ENCODE data around the gene DNAJB13.

DNAJB13 gene

GRCh38 chr11:73965076-73965763 is 14.4 kb downstream of the DNAJB13 start:
- H3K4me3 ChIP-seq (ENCODE audit: insufficient read depth, low read depth, low read length): no peak overlapping the region
- WGBS, 2 experiments: 81 to 84% methylated on average over 10 of the region's 10 CpGs
- H3K36me3 ChIP-seq (ENCODE audit: control insufficient read depth, insufficient read depth, low read length): no peaks in the 10 kb centered on the region
- H3K9me3 ChIP-seq (ENCODE audit: control insufficient read depth, low read length): no peaks in the 10 kb centered on the region
- peaks cover 6% of the 10 kb centered on the region for H3K4me1 ChIP-seq (ENCODE audit: control insufficient read depth, insufficient read depth, low read length)
- H3K27ac ChIP-seq (ENCODE audit: insufficient read depth, low read depth, low read length, poor library complexity, severe bottlenecking): no peak overlapping the region
- H3K27me3 ChIP-seq (ENCODE audit: control insufficient read depth, insufficient read depth, low read length, poor library complexity, severe bottlenecking): no peaks in the 10 kb centered on the region

- Histone ChIP-seq H3K4me3 (ENCODE audit: insufficient read depth, low read depth, low read length) (no peak overlapping the region), H3K36me3 (ENCODE audit: control insufficient read depth, insufficient read depth, low read length) (no peaks in the 10 kb centered on the region), H3K4me1 (ENCODE audit: control insufficient read depth, insufficient read depth, low read length) (peaks cover 6% of the 10 kb centered on the region), H3K9me3 (ENCODE audit: control insufficient read depth, low read length) (no peaks in the 10 kb centered on the region), H3K27me3 (ENCODE audit: control insufficient read depth, insufficient read depth, low read length, poor library complexity, severe bottlenecking) (no peaks in the 10 kb centered on the region), H3K27ac (ENCODE audit: insufficient read depth, low read depth, low read length, poor library complexity, severe bottlenecking) (no peak overlapping the region)
- WGBS, 2 experiments: 85 to 90% methylated on average over 2 of the region's 2 CpGs
Observed at GRCh38 chr11:73965764-73966121, 14.9 kb downstream of the DNAJB13 start.

GRCh38 chr11:73968356-73968966 is 17.6 kb downstream of the DNAJB13 start:
- no peak overlapping the region for H3K27ac ChIP-seq (ENCODE audit: insufficient read depth, low read depth, low read length, poor library complexity, severe bottlenecking)
- no peaks in the 10 kb centered on the region for H3K9me3 ChIP-seq (ENCODE audit: control insufficient read depth, low read length)
- WGBS, 2 experiments: 86 to 87% methylated on average over 15 of the region's 15 CpGs

GRCh38 chr11:73969091-73969490 is 18.3 kb downstream of the DNAJB13 start:
- WGBS, 2 experiments: 83 to 97% methylated on average over 2 of the region's 2 CpGs
- Histone ChIP-seq H3K36me3 (ENCODE audit: control insufficient read depth, insufficient read depth, low read length) (no peaks in the 10 kb centered on the region), H3K4me3 (ENCODE audit: insufficient read depth, low read depth, low read length) (no peak overlapping the region), H3K9me3 (ENCODE audit: control insufficient read depth, low read length) (no peaks in the 10 kb centered on the region), H3K27me3 (ENCODE audit: control insufficient read depth, insufficient read depth, low read length, poor library complexity, severe bottlenecking) (no peaks in the 10 kb centered on the region), H3K4me1 (ENCODE audit: control insufficient read depth, insufficient read depth, low read length) (peaks cover 6% of the 10 kb centered on the region), H3K27ac (ENCODE audit: insufficient read depth, low read depth, low read length, poor library complexity, severe bottlenecking) (no peak overlapping the region)

More at GRCh38 chr11:73968356-73968966, 17.6 kb downstream of the DNAJB13 start:
- H3K36me3 ChIP-seq (ENCODE audit: control insufficient read depth, insufficient read depth, low read length): no peaks in the 10 kb centered on the region
- no peak overlapping the region for H3K4me3 ChIP-seq (ENCODE audit: insufficient read depth, low read depth, low read length)
- H3K4me1 ChIP-seq (ENCODE audit: control insufficient read depth, insufficient read depth, low read length): peaks cover 6% of the 10 kb centered on the region
- no peaks in the 10 kb centered on the region for H3K27me3 ChIP-seq (ENCODE audit: control insufficient read depth, insufficient read depth, low read length, poor library complexity, severe bottlenecking)

GRCh38 chr11:73969991-73970800 is 19.4 kb downstream of the DNAJB13 start:
- Histone ChIP-seq H3K27me3 (ENCODE audit: control insufficient read depth, insufficient read depth, low read length, poor library complexity, severe bottlenecking) (no peaks in the 10 kb centered on the region), H3K36me3 (ENCODE audit: control insufficient read depth, insufficient read depth, low read length) (peaks cover under 1% of the 10 kb centered on the region), H3K4me3 (ENCODE audit: insufficient read depth, low read depth, low read length) (no peak overlapping the region), H3K9me3 (ENCODE audit: control insufficient read depth, low read length) (no peaks in the 10 kb centered on the region), H3K27ac (ENCODE audit: insufficient read depth, low read depth, low read length, poor library complexity, severe bottlenecking) (no peak overlapping the region), H3K4me1 (ENCODE audit: control insufficient read depth, insufficient read depth, low read length) (no peaks in the 10 kb centered on the region)
- 87 to 89% methylated on average over 13 of the region's 13 CpGs for WGBS, 2 experiments

GRCh38 chr11:73971175-73971719 is 20.4 kb downstream of the DNAJB13 start:
- H3K9me3 ChIP-seq (ENCODE audit: control insufficient read depth, low read length): no peaks in the 10 kb centered on the region
- no peaks in the 10 kb centered on the region for H3K4me1 ChIP-seq (ENCODE audit: control insufficient read depth, insufficient read depth, low read length)
- no peak overlapping the region for H3K4me3 ChIP-seq (ENCODE audit: insufficient read depth, low read depth, low read length)
- H3K36me3 ChIP-seq (ENCODE audit: control insufficient read depth, insufficient read depth, low read length): peaks cover 11% of the 10 kb centered on the region
- no peak overlapping the region for H3K27ac ChIP-seq (ENCODE audit: insufficient read depth, low read depth, low read length, poor library complexity, severe bottlenecking)
- 90 to 91% methylated on average over 6 of the region's 6 CpGs for WGBS, 2 experiments
- H3K27me3 ChIP-seq (ENCODE audit: control insufficient read depth, insufficient read depth, low read length, poor library complexity, severe bottlenecking): no peaks in the 10 kb centered on the region

- 88 to 100% methylated on average over 1 of the region's 1 CpG for WGBS, 2 experiments
- H3K4me3 ChIP-seq (ENCODE audit: insufficient read depth, low read depth, low read length): no peak overlapping the region
Observed at GRCh38 chr11:73972187-73972586, 21.4 kb downstream of the DNAJB13 start.

GRCh38 chr11:73972620-73973449 is 22.0 kb downstream of the DNAJB13 start:
- Histone ChIP-seq H3K27ac (ENCODE audit: insufficient read depth, low read depth, low read length, poor library complexity, severe bottlenecking) (no peak overlapping the region), H3K36me3 (ENCODE audit: control insufficient read depth, insufficient read depth, low read length) (peaks cover 27% of the 10 kb centered on the region), H3K4me1 (ENCODE audit: control insufficient read depth, insufficient read depth, low read length) (no peaks in the 10 kb centered on the region), H3K27me3 (ENCODE audit: control insufficient read depth, insufficient read depth, low read length, poor library complexity, severe bottlenecking) (no peaks in the 10 kb centered on the region), H3K4me3 (ENCODE audit: insufficient read depth, low read depth, low read length) (no peak overlapping the region), H3K9me3 (ENCODE audit: control insufficient read depth, low read length) (no peaks in the 10 kb centered on the region)
- WGBS, 2 experiments: 89 to 90% methylated on average over 11 of the region's 11 CpGs

More at GRCh38 chr11:73972187-73972586, 21.4 kb downstream of the DNAJB13 start:
- H3K36me3 ChIP-seq (ENCODE audit: control insufficient read depth, insufficient read depth, low read length): peaks cover 21% of the 10 kb centered on the region
- H3K9me3 ChIP-seq (ENCODE audit: control insufficient read depth, low read length): no peaks in the 10 kb centered on the region
- H3K27ac ChIP-seq (ENCODE audit: insufficient read depth, low read depth, low read length, poor library complexity, severe bottlenecking): no peak overlapping the region
- no peaks in the 10 kb centered on the region for H3K27me3 ChIP-seq (ENCODE audit: control insufficient read depth, insufficient read depth, low read length, poor library complexity, severe bottlenecking)
- H3K4me1 ChIP-seq (ENCODE audit: control insufficient read depth, insufficient read depth, low read length): no peaks in the 10 kb centered on the region

- Histone ChIP-seq H3K36me3 (ENCODE audit: control insufficient read depth, insufficient read depth, low read length) (peaks cover 47% of the 10 kb centered on the region), H3K4me3 (ENCODE audit: insufficient read depth, low read depth, low read length) (no peak overlapping the region), H3K9me3 (ENCODE audit: control insufficient read depth, low read length) (no peaks in the 10 kb centered on the region), H3K27me3 (ENCODE audit: control insufficient read depth, insufficient read depth, low read length, poor library complexity, severe bottlenecking) (no peaks in the 10 kb centered on the region), H3K4me1 (ENCODE audit: control insufficient read depth, insufficient read depth, low read length) (no peaks in the 10 kb centered on the region), H3K27ac (ENCODE audit: insufficient read depth, low read depth, low read length, poor library complexity, severe bottlenecking) (no peak overlapping the region)
- WGBS, 2 experiments: 92 to 95% methylated on average over 13 of the region's 13 CpGs
Observed at GRCh38 chr11:73974604-73975478, 24.0 kb downstream of the DNAJB13 start.

Measured in ectodermal cell (in vitro differentiated cells).